RCC 7860 (cell line): Measurements from ENCODE around the gene CTLA4.
A peak's percentile ranks its signal among the peaks of the same experiment; 100 is the strongest.

Source experiments
- DNase-seq: peaks from one replicate; pipeline ENCODE4 v3.0.0-alpha.2; 2015; ENCODE audit warnings: low spot score
- FAIRE-seq: peaks from 2 replicates; lab custom pipeline; 2012; peaks lifted over from hg19 to GRCh38; lab: Jason Lieb, UNC

Gene CTLA4

DNA sequence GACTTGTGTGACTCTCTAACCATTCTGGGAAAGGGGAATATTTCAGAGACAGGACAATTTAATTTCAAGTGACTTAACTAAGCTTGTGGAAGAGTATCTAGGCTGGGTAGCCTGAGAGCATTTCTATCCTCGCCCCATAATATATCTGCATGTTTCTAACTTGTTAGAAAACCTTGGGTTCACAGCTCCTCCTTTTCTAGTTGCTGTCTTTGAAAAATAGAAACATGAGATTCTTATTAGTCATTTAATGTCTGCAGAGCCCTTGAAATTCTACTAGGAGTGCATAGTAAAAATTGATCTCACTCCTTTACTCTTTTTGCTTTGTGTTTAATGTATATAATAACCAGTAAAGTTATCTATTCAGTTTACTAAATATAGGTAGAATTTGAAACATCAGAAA is 22.4 kb downstream of the CTLA4 start:
- DNase-seq (no peak), FAIRE-seq (no peak)

DNA sequence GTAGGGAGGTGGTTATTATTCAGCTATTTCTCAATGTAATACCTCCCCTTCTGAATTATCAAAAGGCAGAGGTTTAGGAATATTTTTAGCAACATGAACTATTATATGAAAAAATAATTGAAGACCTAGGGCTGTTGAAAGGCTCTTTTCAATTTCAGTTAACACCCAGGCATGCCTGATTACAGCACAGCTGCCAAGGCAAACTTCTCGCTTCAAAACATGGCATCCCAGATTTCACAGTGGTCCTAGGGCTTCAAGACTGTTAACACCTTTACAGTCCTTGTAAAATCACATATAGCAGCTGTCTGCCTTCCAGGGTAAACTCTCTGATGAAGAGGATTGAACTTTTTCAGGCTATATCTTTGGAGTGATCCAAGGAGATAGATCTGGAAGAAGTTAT is 23.2 kb downstream of the CTLA4 start:
- DNase-seq (no peak), FAIRE-seq (no peak)

DNA sequence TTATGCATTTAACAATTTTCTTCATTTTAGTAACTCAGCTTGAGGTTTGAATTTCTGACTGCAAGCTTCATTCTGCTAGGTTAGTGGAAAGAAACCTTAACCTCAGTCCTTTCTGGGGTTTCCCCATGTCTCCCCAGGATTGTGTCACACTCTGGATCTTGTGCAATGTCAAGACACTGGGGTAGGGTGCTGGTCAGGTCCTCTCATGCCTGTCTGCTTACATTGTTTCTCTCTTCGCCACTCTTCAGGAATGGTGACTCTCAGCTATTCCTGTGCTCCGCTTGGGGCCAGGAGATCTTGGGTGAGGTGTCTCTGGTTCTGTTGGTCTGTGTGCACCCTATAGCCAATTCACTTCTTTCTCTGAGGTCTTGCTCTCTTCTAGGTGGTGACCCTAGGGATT is 23.9 kb downstream of the CTLA4 start:
- FAIRE-seq = no peak
- no peak for DNase-seq

- FAIRE-seq (no peak), DNase-seq (no peak)
Measured at GRCh38 chr2:203892207-203892606, 24.6 kb downstream of the CTLA4 start.

- FAIRE-seq (no peak), DNase-seq (no peak)
Measured at GRCh38 chr2:203893401-203893800, 25.8 kb downstream of the CTLA4 start.

- DNase-seq = no peak
- FAIRE-seq = no peak
Measured at GRCh38 chr2:203893840-203894239, 26.3 kb downstream of the CTLA4 start.

- FAIRE-seq (no peak), DNase-seq (no peak)
Measured at GRCh38 chr2:203894262-203894661, 26.7 kb downstream of the CTLA4 start.

GRCh38 chr2:203897544-203897943 is 30.0 kb downstream of the CTLA4 start:
- FAIRE-seq = no peak
- DNase-seq = no peak

DNA sequence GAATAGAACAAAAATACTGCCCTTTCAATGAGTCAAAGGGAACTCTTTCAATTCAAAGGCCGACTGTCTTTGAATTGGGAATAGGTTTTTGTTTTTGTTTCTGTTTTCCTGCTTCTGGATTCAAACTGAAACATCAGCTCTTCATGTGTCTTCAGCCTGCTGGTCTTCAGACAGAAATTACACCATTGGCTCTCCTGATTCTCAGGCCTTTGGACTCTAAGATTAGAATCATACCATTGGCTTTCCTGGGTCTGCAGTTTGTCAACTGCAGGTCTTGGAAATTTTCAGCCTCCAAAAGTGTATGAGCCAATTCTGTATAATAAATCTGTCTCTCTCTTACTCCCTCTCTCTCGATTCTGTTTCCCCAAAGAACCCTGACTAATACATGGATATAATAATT is 31.1 kb downstream of the CTLA4 start:
- DNase-seq (no peak), FAIRE-seq (no peak)

GRCh38 chr2:203900253-203900652 is 32.7 kb downstream of the CTLA4 start:
- no peak for FAIRE-seq
- no peak for DNase-seq

- no peak for FAIRE-seq
- DNase-seq = no peak
Measured at GRCh38 chr2:203904022-203904421, 36.5 kb downstream of the CTLA4 start.

DNA sequence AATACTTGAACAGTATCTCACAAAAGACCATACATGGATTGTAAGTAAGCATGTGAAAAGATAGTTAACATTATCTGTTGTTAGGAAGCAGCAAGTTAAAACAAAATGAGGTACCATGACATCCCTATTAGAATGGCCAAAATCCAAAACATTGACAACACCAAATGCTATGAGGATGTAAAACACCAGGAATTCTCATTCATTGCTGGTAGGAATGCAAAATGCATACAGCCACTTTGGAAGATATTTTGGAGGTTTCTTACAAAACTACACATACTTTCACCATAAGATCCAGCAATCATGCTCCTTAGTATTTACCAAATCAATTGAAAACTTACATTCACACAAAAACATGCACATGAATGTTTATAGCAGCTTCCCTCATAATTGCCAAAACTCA is 38.1 kb downstream of the CTLA4 start:
- DNase-seq (no peak), FAIRE-seq (no peak)

GRCh38 chr2:203908066-203908796 is 40.7 kb downstream of the CTLA4 start:
- DNase-seq (no peak), FAIRE-seq (no peak)

DNA sequence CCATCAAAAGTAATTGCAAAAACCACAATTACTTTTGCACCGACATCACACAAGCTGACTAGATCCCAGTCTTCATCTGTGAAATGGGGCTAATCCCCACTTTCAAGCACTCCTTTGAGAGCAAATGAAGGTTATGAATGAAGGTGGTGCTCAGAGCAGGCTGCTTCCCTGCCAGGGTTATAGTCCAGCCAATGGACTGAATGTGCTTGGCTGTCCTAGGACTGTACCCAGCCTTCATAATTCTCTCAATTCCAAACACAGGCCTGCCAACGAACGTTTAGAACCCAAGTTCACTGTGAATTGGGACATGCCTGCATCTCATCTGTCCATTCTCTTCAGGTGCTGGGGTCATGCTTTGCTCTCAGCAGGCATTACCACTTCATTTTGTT is 41.2 kb downstream of the CTLA4 start:
- no peak for DNase-seq
- FAIRE-seq = no peak

GRCh38 chr2:203909261-203909967 is 41.8 kb downstream of the CTLA4 start:
- no peak for FAIRE-seq

GRCh38 chr2:203909974-203910373 is 42.4 kb downstream of the CTLA4 start:
- FAIRE-seq (no peak), DNase-seq (no peak)

More at GRCh38 chr2:203909261-203909967, 41.8 kb downstream of the CTLA4 start:
- peak; percentile 18 for DNase-seq

- no peak for FAIRE-seq
- DNase-seq = no peak
Measured at GRCh38 chr2:203913947-203914346, 46.4 kb downstream of the CTLA4 start.

DNA sequence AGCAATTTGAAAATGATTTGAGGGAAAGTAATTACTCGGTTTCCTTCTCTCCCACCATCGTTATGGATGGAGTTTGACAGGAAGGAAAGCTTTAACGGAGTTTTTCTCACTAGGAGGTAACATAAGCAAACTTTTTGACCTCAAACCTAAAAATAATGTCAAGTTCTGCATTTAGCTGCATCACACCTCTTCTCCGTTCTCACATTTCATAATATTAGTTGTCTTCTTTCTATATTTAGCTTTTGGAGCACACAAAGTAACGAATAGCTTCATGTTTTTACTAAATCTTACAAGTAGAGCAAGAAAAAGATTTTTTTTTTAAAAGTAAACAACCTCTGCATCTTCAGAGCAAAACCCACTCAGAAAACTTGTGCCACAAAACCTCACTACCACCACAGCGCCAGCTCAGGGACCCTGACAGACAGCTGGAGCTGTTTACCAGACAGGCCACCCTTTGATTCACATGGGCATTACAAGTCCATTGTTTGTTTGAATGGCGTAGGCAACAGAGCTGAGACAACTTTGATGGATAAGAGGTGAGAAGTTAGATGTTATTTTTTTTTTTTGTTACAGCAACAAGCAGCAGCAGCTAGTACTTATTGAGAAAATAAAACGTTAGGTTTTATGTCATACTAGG is 47.1 kb downstream of the CTLA4 start:
- FAIRE-seq (no peak), DNase-seq (no peak)

GRCh38 chr2:203915256-203915655 is 47.7 kb downstream of the CTLA4 start:
- DNase-seq (no peak), FAIRE-seq (no peak)

DNA sequence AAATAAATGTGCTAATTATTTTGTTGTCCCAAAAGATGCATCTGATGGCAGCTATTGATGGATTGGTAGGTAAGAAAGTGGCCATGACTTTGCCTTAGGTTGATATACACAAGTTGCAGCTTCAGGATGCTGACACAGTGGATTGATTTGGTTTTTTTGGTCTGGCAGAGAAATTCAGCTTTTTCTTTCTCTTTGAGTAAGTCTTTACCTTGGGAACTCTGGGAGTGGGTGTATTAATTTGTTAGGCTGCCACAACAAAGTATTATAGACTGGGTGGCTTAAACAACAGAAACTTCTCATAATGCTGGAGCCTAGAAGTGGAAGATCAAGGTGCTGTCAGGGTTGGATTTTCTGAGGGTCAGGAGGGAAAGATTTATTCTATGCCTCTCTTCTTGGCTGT is 49.2 kb downstream of the CTLA4 start:
- FAIRE-seq (no peak), DNase-seq (no peak)

DNA sequence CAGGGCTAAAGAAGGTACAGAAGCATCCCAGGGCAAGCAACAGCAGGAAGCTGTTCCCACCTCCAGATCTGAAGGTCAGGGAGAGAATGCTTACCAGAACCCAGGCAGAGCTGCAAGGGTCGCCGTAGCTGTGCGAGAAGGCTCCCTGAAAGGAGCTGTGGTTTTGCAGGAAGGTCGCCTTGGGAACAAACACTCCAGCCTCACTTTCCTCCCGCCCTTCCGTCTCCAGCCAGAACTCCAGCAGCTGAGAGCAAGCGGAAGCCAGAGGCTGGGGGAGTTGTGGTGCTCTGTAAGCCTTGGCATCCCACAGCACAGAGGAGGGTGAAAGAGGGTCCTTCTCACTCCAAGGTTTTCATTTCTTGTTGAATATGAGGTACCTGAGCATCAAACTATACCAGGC is 50.7 kb downstream of the CTLA4 start:
- FAIRE-seq (no peak), DNase-seq (no peak)

- FAIRE-seq (no peak), DNase-seq (no peak)
Measured at GRCh38 chr2:203918839-203919238, 51.3 kb downstream of the CTLA4 start.
